ENCODE measurements around the gene TMTC4.
"Not testable (repeated sequence)": the region's sequence is repeated elsewhere in the genome, so short reads cannot be mapped to it uniquely, and the experiment has no call there.

TMTC4 gene

GRCh38 chr13:100620792-100621191, 53.8 kb downstream of the TMTC4 start:
- DNase-seq, result no peak

- DNase-seq, result no peak
Observed at GRCh38 chr13:100619940-100620339, 54.7 kb downstream of the TMTC4 start.

DNA sequence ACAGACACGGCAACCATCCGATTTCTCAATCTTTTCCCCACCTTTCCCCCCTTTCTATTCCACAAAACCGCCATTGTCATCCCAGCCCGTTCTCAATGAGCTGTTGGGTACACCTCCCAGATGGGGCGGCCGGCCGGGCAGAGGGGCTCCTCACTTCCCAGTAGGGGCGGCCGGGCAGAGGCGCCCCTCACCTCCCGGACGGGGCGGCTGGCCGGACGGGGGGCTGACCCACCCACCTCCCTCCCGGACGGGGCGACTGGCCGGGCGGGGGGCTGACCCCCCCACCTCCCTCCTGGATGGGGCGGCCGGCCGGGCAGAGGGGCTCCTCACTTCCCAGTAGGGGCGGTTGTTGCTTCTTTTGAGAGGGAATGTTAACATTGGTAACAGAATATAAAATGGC, 55.7 kb downstream of the TMTC4 start:
- DNase-seq, result not testable (repeated sequence)

- no peak for DNase-seq
Observed at GRCh38 chr13:100613031-100613430, 61.6 kb downstream of the TMTC4 start.

DNA sequence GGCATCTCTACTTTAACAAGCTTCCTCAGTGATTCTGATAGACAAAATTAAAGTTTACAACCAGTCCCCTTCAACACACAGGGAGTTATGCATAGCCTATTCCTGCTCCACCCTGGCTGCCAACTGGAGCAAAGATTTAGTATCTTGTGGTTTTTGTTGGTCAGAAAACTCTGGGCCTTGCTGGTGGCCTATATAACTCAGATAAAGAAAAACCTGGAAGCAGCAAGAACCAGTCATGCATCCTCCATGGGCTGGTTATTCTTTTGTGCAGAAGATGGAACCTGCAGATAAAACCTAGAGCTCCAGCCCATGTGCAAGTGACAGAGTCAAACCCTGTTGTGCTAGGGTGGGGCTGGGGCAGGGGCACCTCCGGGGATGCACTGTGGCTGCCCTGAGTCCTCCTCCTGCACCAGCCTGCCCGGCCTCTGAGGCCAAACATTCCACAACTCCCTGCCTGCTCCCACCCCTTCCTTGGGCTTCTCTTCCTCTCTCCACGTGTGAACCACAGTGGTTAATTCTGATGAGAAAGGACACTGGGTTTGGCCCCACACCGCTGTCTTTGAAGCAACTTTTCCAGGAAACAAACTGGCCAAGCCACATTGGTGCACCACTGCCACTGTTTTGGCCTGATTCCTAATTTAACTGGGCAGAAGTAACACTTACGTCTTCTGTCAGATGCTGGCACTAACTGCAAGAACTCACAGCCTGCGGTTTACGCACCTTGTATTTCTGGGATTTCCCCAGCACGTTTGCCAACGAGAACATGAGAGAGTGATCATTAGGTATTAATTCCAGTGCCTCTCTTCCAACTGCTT, 62.7 kb downstream of the TMTC4 start:
- no peak for DNase-seq

DNA sequence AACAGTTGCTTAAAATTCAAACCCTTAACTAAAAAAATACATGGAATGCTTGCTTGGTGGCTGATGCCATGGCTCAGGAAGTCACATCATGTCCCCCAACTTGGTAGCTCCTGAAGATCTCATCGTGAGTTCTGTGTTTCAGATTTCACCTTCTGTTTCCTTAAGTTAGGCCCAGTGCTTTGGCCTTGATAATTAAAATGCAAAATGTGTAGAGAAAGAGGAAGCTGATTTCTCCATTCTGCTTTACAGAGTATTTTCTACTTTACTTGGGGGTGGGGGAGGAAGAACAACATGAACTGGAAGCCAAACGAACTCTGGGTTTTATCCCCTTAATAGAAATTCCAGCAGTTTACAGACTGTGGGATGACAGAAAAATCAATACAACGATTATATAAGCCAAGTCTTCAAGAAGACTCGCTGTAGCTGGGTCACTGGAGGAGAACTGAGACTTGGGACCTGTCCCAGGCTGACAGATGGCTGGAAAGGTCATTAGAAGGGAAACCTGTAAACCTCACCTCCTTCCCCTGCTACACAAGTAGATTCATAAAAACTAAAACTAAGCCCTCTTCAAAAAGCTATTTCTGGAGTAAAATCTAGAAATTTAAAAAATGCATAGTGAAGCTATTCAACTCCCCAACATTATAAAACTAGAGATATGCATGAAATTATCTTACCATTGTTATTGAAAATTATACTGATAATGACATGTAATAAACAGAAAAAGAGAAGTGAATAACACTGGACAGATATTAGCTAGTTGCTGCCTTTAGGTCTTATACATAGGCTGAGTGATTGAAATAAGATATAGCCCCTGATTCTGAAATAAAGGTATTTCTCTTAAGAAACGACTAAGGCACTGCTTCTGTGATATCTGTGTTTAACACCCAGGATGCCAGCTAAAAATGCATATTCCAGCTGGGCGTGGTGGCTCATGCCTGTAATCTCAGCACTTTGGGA, 63.9 kb downstream of the TMTC4 start:
- no peak for DNase-seq

DNA sequence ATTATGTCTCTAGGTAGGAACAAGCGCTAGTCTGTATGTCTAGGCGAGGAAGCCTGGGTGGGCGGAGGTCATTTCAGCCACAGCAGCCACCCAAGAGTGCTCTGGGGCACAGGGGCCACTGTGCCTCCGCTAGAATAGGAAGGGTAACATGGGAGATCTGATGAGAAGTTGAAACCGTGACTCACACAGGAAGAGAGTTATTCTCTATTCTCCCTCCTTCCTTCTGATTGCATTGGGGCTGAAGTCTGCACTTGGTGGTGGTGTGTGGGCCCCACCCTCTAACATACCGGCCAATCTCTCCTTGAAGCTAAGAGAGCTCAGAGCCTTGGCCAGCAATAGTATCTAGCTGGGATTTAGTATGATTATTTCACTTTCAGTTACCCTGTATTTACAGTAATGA, 65.7 kb downstream of the TMTC4 start:
- DNase-seq, result no peak

GRCh38 chr13:100608489-100608888, 66.1 kb downstream of the TMTC4 start:
- DNase-seq, result no peak

GRCh38 chr13:100604918-100605710, 69.5 kb downstream of the TMTC4 start:
- no peak for DNase-seq

GRCh38 chr13:100602493-100603111, 72.0 kb downstream of the TMTC4 start:
- DNase-seq, result no peak

DNA sequence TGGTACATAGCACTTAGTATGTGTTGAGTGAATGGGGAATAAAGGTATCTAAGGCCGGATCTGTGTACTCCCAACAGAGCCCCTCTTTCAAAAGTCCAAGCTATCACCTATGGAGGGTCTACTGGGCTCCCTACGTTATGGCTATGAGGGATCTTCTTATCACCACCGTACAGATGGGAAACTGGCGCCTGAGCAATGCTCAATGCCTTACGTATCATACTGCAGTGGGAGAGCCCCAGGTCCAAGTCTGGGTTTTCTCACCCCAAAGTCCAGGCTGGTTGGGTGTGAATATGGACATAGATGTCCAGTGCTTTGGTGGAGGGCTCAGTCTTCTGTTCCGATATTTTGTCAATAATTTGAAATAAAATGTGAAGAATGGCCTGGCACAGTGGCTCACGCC, 72.9 kb downstream of the TMTC4 start:
- DNase-seq, result no peak

DNA sequence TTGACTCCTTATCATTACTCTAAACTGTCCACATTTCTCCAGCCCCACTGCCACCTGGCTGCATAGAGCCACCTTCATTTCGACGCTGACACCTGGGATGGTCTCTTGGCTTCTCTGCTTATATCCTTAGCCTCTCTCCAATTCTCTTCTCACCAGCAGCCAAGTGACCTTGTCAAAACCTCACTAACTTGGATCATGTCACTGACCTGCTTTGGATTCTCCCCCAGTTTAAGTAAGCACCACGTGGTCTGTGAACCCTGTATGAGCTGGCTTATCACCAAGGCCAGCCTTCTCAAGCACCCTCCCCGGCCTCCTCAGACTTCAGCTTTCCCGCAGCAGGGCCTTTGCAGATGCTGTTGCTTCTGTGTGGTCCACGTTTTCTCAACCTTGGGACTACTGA, 73.7 kb downstream of the TMTC4 start:
- DNase-seq, result no peak

GRCh38 chr13:100600461-100600860, 74.1 kb downstream of the TMTC4 start:
- no peak for DNase-seq

DNA sequence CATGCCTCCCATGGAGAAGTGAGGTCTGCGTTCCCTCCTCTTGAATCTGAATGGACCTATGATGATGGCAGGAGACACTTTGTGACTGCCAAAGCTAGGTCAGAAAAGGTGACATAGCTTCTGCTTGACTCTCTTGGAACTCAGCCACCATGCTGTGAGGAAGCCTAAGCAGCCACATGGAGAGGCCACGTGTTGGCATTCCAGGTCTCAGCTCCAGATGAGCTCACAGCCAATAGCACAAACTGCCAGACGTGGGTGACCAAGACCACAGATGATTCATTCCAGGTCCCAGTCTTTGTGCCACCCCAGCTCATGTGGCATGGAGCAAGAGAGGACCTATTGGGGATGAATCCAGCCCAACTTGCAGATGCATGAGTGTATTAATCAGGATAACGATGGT, 77.3 kb downstream of the TMTC4 start:
- DNase-seq, result no peak

- DNase-seq, result no peak
Observed at GRCh38 chr13:100596516-100596915, 78.1 kb downstream of the TMTC4 start.

GRCh38 chr13:100594731-100595130, 79.9 kb downstream of the TMTC4 start:
- DNase-seq, result no peak

DNA sequence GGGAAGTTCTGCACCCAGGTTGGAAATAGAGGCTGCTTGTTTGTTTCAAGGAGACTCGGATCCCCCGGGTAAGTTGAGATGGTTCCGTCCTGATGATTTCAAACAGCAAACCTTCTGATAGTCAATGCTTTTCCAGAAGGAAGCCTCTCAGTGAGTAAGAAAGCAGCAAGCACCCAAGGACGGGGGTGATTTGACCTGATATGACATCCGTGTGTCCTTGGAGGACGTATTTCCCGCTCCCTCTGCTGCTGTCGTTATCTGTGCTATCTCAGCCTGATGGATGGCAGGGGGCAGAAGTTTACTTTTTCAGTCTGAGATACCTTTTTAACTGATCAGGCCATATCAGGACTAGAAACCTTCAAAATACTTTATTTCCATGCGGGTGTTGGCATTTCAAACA, 80.3 kb downstream of the TMTC4 start:
- no peak for DNase-seq

DNA sequence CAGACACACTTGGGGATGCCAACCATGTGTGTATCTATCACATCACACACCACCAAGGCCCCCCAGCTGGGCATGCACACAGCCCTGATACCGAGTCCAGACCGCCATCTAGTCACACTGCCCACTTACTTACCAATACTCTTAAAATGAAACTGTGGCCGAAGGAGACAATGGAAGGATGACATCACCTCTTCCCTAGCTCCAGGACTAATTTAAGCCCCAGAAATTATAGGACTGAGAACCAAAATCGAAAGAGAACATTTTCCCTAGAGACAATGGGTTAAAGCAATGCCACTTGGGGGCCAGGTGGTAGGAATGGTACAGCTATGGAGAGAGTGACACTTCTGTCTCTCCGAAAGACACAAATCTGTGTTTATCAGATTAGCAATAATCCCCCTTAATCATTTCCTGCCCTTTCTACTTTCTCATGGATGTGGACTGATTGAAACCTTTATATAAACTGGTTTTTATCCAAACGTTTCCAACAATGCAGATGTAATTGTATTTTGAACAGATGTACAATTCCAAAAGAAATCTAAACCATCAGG, 85.3 kb downstream of the TMTC4 start:
- no peak for DNase-seq

- no peak for DNase-seq
Observed at GRCh38 chr13:100588331-100589177, 86.0 kb downstream of the TMTC4 start, which contains the start of gene GGACT. Gene GGACT (minus strand): TSS chr13:100588789. CDS start chr13:100532591, 56,198 bp downstream.

DNA sequence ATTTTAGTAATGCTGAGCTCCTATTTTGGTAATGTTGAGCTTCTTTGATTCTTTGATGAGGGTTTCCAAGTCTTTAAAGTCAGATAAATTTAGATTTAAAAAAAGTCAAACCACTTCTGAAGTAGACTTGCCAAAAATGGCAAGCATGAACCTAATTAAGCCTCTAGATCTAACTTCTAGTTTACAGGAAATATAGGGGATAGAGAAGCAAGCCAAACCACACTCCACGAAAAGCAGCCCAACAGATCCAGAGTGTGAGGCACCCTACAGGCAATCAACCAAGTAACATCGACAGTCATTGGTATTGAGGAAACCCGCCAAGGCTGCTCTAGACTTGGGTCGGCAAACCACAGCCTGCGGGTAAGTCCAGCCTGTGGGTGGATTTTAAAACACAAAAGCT, 89.7 kb downstream of the TMTC4 start:
- DNase-seq, result no peak

- DNase-seq, result no peak
Observed at GRCh38 chr13:100581504-100581903, 93.1 kb downstream of the TMTC4 start.
